Cardiac fibroblast (primary cell): ENCODE data around the gene COTL1.

Source experiments
- DNase-seq, 2 donors: peaks; one replicate each; pipeline versions ENCODE4 v3.0.0 to v3.0.0-alpha.2; 2010; ENCODE audit warnings: low read depth in 2 of 2
- H3K4me3 ChIP-seq, 2 donors: replicated peaks in 1 of 2; 1 replicate in 1 of 2; 2 replicates in 1 of 2; pipeline ENCODE4 v1.5.1; 2011; ENCODE audit warnings: low read depth in 2 of 2, low read length in 2 of 2, mild to moderate bottlenecking in 2 of 2, moderate library complexity in 1 of 2
- TF ChIP-seq, protein P1 (sequence below): IDR thresholded peaks from one replicate; pipeline ENCODE4 v1.5.1; 2011; ENCODE audit warnings: low read depth, mild to moderate bottlenecking, low read length, inconsistent platforms

COTL1 gene

DNA sequence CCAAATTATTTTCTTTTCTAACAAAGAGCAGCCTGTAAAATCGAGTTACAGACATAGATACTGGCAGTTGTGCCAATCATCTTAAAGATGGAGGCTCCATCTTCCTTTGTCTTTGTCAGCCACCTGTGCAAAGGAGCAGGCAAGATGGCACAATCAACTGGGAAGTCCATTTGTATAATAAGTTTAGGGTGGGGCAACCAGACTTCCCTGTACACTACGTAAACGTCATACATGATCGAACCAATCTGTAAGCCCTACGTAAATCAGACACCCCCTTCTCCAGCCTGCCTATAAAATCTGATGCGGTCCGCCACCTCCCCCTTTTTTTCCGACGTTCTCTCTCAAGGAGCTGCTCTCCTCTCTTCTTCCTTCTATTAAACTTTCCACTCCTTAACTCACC is 82.0 kb downstream of the COTL1 start:
- no peak for DNase-seq
- TF ChIP-seq, protein P1, sequence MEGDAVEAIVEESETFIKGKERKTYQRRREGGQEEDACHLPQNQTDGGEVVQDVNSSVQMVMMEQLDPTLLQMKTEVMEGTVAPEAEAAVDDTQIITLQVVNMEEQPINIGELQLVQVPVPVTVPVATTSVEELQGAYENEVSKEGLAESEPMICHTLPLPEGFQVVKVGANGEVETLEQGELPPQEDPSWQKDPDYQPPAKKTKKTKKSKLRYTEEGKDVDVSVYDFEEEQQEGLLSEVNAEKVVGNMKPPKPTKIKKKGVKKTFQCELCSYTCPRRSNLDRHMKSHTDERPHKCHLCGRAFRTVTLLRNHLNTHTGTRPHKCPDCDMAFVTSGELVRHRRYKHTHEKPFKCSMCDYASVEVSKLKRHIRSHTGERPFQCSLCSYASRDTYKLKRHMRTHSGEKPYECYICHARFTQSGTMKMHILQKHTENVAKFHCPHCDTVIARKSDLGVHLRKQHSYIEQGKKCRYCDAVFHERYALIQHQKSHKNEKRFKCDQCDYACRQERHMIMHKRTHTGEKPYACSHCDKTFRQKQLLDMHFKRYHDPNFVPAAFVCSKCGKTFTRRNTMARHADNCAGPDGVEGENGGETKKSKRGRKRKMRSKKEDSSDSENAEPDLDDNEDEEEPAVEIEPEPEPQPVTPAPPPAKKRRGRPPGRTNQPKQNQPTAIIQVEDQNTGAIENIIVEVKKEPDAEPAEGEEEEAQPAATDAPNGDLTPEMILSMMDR = no peak
- no peak overlapping the region for H3K4me3 ChIP-seq

DNA sequence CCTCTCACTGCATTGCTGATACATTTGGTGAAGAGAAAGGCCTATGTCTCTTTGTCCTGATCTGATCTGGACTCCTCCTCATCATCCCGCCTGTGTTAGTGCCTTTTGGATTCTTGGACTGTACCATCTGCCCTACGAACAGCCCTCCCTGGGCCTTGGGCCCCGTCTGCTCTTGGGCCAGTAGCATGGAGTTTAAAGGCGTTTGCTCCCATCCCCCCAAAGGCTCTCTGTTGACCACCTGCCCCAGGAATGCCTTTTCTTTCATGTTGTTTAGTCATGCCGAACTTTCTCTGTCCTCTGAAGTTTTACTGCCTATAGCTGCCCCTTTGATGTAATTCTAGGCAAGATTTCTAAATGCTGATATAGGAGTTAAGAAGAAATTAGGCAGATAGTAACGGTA is 82.5 kb downstream of the COTL1 start:
- no peak for DNase-seq
- H3K4me3 ChIP-seq = no peak overlapping the region
- TF ChIP-seq, protein P1 = no peak

DNA sequence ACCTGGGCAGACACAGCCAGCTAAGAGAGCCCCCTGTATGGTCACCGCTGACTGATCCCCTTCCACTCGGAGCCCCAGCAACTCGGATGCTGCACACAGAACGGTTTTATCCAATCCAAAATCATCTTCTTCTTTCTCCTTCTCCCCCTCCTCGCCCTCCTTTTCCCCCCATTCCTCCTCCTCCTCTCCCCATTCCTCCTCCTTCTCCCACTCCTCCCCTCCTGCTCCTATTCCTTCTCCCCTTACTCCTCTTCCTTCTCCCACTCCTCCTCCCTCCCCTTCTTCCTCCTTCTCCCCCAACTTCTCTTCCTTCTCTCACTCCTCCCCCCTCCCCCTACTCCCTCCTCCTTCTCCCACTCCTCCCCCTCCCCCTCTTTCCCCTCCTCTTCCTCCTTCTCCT is 83.1 kb downstream of the COTL1 start:
- DNase-seq = no peak
- H3K4me3 ChIP-seq = no peak overlapping the region
- TF ChIP-seq, protein P1 = no peak

DNA sequence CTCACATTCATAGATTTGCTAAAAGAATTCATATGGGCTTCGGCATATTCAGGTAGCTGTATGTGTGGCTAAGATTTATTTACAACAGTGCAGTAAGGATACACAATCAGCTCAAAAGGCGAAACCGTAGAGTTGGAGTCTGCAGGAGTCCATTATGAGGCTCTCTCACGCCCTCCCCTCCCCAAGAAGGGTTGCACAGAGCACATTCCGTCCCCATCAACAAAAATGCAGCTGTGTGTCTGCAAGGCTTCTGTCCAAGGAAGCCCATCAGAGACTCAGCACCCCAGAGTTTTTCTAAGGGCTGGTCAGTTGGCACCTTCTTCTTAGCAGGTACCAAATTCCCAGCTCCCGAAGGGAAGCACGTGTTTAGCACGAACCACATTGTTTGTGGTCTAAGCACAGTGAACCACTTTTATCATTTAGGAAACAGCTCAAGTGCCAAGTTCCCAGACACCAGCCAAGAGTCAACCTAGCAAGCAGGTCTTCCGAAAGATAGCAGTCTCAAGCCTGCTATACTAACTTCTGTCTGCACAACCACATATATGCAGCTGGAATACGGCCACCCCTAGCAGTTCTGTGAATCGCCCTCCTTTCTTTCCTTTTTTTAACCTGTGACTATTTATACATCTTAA is 84.9 kb downstream of the COTL1 start:
- no peak overlapping the region for H3K4me3 ChIP-seq
- TF ChIP-seq, protein P1 = no peak
- DNase-seq = peak in 1 of 2 donors; percentile 54

DNA sequence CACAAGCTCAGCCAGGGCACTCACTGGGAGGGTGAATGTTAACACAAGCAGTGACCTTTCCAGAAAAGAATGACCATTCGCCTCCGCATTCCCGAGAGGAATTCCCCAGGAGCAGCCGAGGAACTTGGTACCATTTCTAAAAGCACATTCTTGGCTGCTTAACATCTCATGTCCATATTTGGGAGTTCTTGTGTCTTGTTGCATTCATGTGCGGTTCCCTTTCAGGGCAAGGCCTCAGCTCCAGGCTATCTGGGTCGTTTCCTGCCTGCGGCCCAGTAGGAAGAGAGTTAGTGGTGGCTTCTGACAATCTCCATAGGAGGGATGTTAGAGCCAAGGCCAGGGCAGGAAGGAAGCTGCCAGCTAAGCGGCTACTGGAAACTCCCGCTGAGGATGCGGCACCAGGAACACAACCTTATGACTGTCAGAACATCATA is 85.6 kb downstream of the COTL1 start:
- DNase-seq = peak; percentile 87 to 93
- TF ChIP-seq, protein P1 = no peak
- H3K4me3 ChIP-seq = no peak overlapping the region

DNA sequence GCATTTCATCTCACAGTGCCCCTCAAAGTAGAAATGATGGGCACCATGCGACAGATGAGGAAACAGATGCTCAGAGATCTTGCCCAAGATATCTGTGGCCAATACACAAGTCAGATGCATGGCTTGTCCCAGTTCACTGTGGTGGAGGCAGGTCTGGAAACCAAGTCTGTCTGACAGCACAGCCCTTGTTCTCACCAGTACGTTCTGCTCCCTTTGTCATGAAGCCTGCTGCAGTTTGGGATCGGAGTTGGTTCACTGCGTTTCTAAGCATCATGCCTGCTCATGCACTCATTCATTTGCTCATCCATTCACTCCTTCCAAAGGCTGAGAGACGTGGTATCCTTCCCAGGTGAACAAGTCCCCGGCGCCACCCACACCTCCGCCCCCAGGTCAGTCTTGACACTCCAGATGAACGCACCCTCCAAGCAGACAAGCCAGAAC is 86.2 kb downstream of the COTL1 start:
- DNase-seq = no peak
- TF ChIP-seq, protein P1 = no peak
- no peak overlapping the region for H3K4me3 ChIP-seq

DNA sequence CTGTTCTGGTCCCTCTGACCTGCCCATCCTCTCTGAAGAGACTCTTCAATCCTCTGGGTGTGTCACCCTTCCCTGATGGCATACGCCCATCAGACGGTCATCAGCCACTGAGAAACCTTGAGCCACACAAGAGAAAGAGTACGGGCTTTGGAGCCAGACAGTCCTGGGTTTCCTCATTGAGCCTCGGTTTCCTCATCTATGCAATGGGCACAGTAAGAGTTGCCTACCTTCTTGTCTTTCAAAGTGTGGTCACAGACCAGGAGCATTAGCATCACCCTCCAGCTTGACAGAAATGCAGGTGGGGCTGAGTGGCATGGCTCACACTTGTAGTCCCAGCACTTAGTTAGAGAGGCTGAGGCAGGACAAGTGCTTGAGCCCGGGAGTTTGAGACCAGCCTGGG is 87.3 kb downstream of the COTL1 start:
- TF ChIP-seq, protein P1 = no peak
- DNase-seq = no peak
- H3K4me3 ChIP-seq = no peak overlapping the region
